IMR-90 (cell line): ENCODE results near the gene CDON. TPM values are rescaled to one million over a fixed set of nuclear protein-coding genes. Genes with fewer than 3 reads are reported as not detected.

ENCODE experiments used
- ATAC-seq: fragments of 200-7000 bp; cut with Tn5 transposase; 2 replicates; pipeline ENCODE4 v1.9.1; 2020; ENCODE audit warnings: low read depth, mild to moderate bottlenecking, moderate library complexity
- BruUV-seq: library from RNA; stranded (reverse); fragments of 400-500 nt; replicated peaks from 2 replicates; lab custom pipeline; 2021; lab: Mats Ljungman, UMichigan
- CTCF ChIA-PET: fragments of 300-600 bp; formaldehyde crosslinking; extraction: SDS; loops from one replicate; lab custom pipeline; 2021; ENCODE audit warnings: antibody characterized with exemption; lab: Yijun Ruan, JAX
- POLR2A ChIA-PET: fragments of 300-600 bp; sonication (Branson Sonifier 250); formaldehyde crosslinking; loops from one replicate; lab custom pipeline; 2022; ENCODE audit warnings: antibody characterized with exemption; ENCODE audit not compliant: unreplicated experiment; lab: Charles Lee
- DNase-seq: peaks from one replicate; pipeline ENCODE4 v3.0.0; 2013
- H2AFZ ChIP-seq: replicated peaks from 2 replicates; pipeline ENCODE3; 2013; ENCODE audit warnings: low read length, mild to moderate bottlenecking; ENCODE audit not compliant: poor library complexity
- H2AK5ac ChIP-seq: 2 replicates; pipeline ENCODE4 v1.6.1; 2013; ENCODE audit warnings: low read depth, low read length, inconsistent platforms
- H2AK9ac ChIP-seq: replicated peaks from 2 replicates; pipeline ENCODE3; 2013; ENCODE audit warnings: mild to moderate bottlenecking, low read depth, low read length, moderate library complexity; ENCODE audit not compliant: poor library complexity
- H2BK120ac ChIP-seq: 2 replicates; pipeline ENCODE4 v1.6.1; 2013; ENCODE audit warnings: low read depth, low read length, inconsistent platforms
- H2BK15ac ChIP-seq: 3 replicates; pipeline ENCODE4 v1.6.1; 2013; ENCODE audit warnings: low read depth, low read length, inconsistent platforms
- H2BK20ac ChIP-seq: 2 replicates; pipeline ENCODE4 v1.6.1; 2013; ENCODE audit warnings: low read depth, mild to moderate bottlenecking, inconsistent platforms, low read length, moderate library complexity
- H2BK5ac ChIP-seq: 2 replicates; pipeline ENCODE4 v1.6.1; 2013; ENCODE audit warnings: mild to moderate bottlenecking, low read depth, low read length, inconsistent platforms; ENCODE audit not compliant: poor library complexity, severe bottlenecking
- H3K14ac ChIP-seq: replicated peaks from 2 replicates; pipeline ENCODE4 v1.6.1; 2013; ENCODE audit warnings: low read depth, low read length, inconsistent platforms
- H3K18ac ChIP-seq: 2 replicates; pipeline ENCODE4 v1.6.1; 2013; ENCODE audit warnings: low read depth, low read length, control low read depth
- H3K23ac ChIP-seq: 2 replicates; pipeline ENCODE4 v1.6.1; 2013; ENCODE audit warnings: low read depth, low read length, inconsistent platforms
- H3K27ac ChIP-seq: 2 replicates; pipeline ENCODE4 v1.5.1; 2013; ENCODE audit warnings: mild to moderate bottlenecking, control low read depth, low read length; ENCODE audit not compliant: insufficient read depth
- H3K27me3 ChIP-seq: 2 replicates; pipeline ENCODE4 v1.6.1; 2013; ENCODE audit warnings: low read length; ENCODE audit not compliant: control insufficient read depth, insufficient read depth
- H3K36me3 ChIP-seq: 2 replicates; pipeline ENCODE4 v1.6.1; 2013; ENCODE audit warnings: low read length, mixed read lengths; ENCODE audit not compliant: control insufficient read depth, insufficient read depth
- H3K4ac ChIP-seq: 2 replicates; pipeline ENCODE4 v1.6.1; 2013; ENCODE audit warnings: low read depth, low read length, inconsistent platforms
- H3K4me1 ChIP-seq: 2 replicates; pipeline ENCODE4 v1.6.1; 2013; ENCODE audit warnings: low read length, mixed read lengths; ENCODE audit not compliant: control insufficient read depth, insufficient read depth
- H3K4me2 ChIP-seq: 2 replicates; pipeline ENCODE4 v1.6.1; 2013; ENCODE audit warnings: low read depth, mild to moderate bottlenecking, control low read depth, low read length, moderate library complexity
- H3K4me3 ChIP-seq: 2 replicates; pipeline ENCODE4 v1.5.1; 2013; ENCODE audit warnings: low read depth, mild to moderate bottlenecking, control low read depth, low read length, moderate library complexity; ENCODE audit not compliant: insufficient read depth
- H3K56ac ChIP-seq: 2 replicates; pipeline ENCODE4 v1.6.1; 2013; ENCODE audit warnings: low read length, inconsistent platforms; ENCODE audit not compliant: insufficient read depth; ENCODE audit errors: extremely low read depth
- H3K79me1 ChIP-seq, 2 experiments: 2 replicates each; pipeline ENCODE4 v1.6.1; 2013; ENCODE audit warnings: low read length in 2 of 2, inconsistent platforms in 1 of 2, low read depth in 1 of 2
- H3K9ac ChIP-seq: 2 replicates; pipeline ENCODE4 v1.6.1; 2013; ENCODE audit warnings: low read depth, low read length, control low read depth
- H3K9me1 ChIP-seq: 2 replicates; pipeline ENCODE4 v1.6.1; 2013; ENCODE audit warnings: low read length, inconsistent platforms; ENCODE audit not compliant: insufficient read depth
- H3K9me3 ChIP-seq: 2 replicates; pipeline ENCODE4 v1.6.1; 2013; ENCODE audit warnings: low read length; ENCODE audit not compliant: control insufficient read depth, insufficient read depth
- H4K20me1 ChIP-seq: 2 replicates; pipeline ENCODE4 v1.6.1; 2013; ENCODE audit warnings: low read length, inconsistent platforms; ENCODE audit not compliant: insufficient read depth
- H4K5ac ChIP-seq: 2 replicates; pipeline ENCODE4 v1.6.1; 2013; ENCODE audit warnings: mild to moderate bottlenecking, low read depth, low read length, control low read depth
- H4K8ac ChIP-seq, 2 experiments: 2 replicates each; pipeline ENCODE4 v1.6.1; 2013; ENCODE audit warnings: low read depth in 2 of 2, low read length in 2 of 2, control low read depth in 1 of 2, inconsistent platforms in 1 of 2
- H4K91ac ChIP-seq: 2 replicates; pipeline ENCODE4 v1.6.1; 2013; ENCODE audit warnings: low read depth, low read length, inconsistent platforms; ENCODE audit not compliant: insufficient read depth
- BHLHE40 ChIP-seq: fragments of 150-350 bp; IDR thresholded peaks from 2 replicates; pipeline ENCODE4 v1.6.1; 2016; ENCODE audit warnings: mild to moderate bottlenecking, low read depth, low read length
- CEBPB ChIP-seq: IDR thresholded peaks from 2 replicates; pipeline ENCODE4 v1.6.1; 2012; ENCODE audit warnings: low read depth, low read length, improper control_type of control experiment
- CHD1 ChIP-seq: IDR thresholded peaks from 2 replicates; pipeline ENCODE4 v1.6.1; 2012; ENCODE audit warnings: low read depth, low read length, improper control_type of control experiment
- FOS ChIP-seq: fragments of 150-350 bp; IDR thresholded peaks from 2 replicates; pipeline ENCODE4 v1.6.1; 2016; ENCODE audit warnings: low read depth, low read length
- MAFK ChIP-seq: IDR thresholded peaks from 2 replicates; pipeline ENCODE4 v1.6.1; 2012; ENCODE audit warnings: low read depth, low read length, improper control_type of control experiment
- MAZ ChIP-seq: IDR thresholded peaks from 2 replicates; pipeline ENCODE4 v1.6.1; 2012; ENCODE audit warnings: low read depth, mild to moderate bottlenecking, low read length, improper control_type of control experiment, moderate library complexity, borderline replicate concordance
- MXI1 ChIP-seq: IDR thresholded peaks from 2 replicates; pipeline ENCODE4 v1.6.1; 2012; ENCODE audit warnings: low read depth, mild to moderate bottlenecking, low read length, moderate library complexity, borderline replicate concordance
- NFE2L2 ChIP-seq: fragments of 150-350 bp; IDR thresholded peaks from 2 replicates; pipeline ENCODE4 v1.6.1; 2016; ENCODE audit warnings: low read depth, mild to moderate bottlenecking, low read length
- POLR2A ChIP-seq: IDR thresholded peaks from 2 replicates; pipeline ENCODE4 v1.6.1; 2012; ENCODE audit warnings: mild to moderate bottlenecking, low read depth, low read length
- RAD21 ChIP-seq: IDR thresholded peaks from 2 replicates; pipeline ENCODE4 v1.6.1; 2012; ENCODE audit warnings: low read length, improper control_type of control experiment
- RCOR1 ChIP-seq: IDR thresholded peaks from 2 replicates; pipeline ENCODE4 v1.6.1; 2012; ENCODE audit warnings: mild to moderate bottlenecking, low read length, improper control_type of control experiment; ENCODE audit not compliant: insufficient replicate concordance
- RFX5 ChIP-seq: IDR thresholded peaks from 2 replicates; pipeline ENCODE4 v1.8.0; 2012; ENCODE audit warnings: low read depth, mild to moderate bottlenecking, low read length, moderate library complexity
- SMC3 ChIP-seq: fragments of 150-350 bp; IDR thresholded peaks from 2 replicates; pipeline ENCODE4 v1.6.1; 2016; ENCODE audit warnings: low read depth, mild to moderate bottlenecking, antibody characterized with exemption, low read length, moderate library complexity
- WGBS, 2 experiments: methylation state at CpG; one replicate each; pipeline versions ENCODE4 v1.1.5 to v1.1.7; 2013; ENCODE audit warnings: missing lambda C conversion rate in 2 of 2; ENCODE audit not compliant: insufficient read length in 1 of 2; ENCODE audit errors: extremely low coverage in 2 of 2; 5-methylcytosine and 5-hydroxymethylcytosine counted together
- dilution Hi-C: fragments of 300-500 bp; cut with HindIII; formaldehyde crosslinking; loops from one replicate; pipeline ENCODE4 v1.14.3; 2018; ENCODE audit warnings: low sequenced_read_pairs; ENCODE audit not compliant: unreplicated experiment
- in situ Hi-C: fragments of 300-500 bp; cut with MboI; formaldehyde crosslinking; loops from 3 replicates; pipeline ENCODE4 v1.14.3; 2019; ENCODE audit warnings: low sequenced_read_pairs, inconsistent platforms, mixed read lengths
- intact Hi-C: fragments of 100-400 bp; cut with micrococcal nuclease; formaldehyde crosslinking; loops from 2 replicates; pipeline ENCODE4 v1.10.0; 2022
- polyA plus RNA-seq, 3 experiments: library from polyadenylated mRNA; depleted of rRNA; stranded (reverse); fragments of >200 nt; gene quantifications; 2 replicates each; pipeline ENCODE4 v1.2.3, GENCODE V29; 2012; ENCODE audit warnings: low replicate concordance in 1 of 3
- total RNA-seq: library from RNA; depleted of rRNA; stranded (reverse); fragments of >200 nt; gene quantifications from 2 replicates; pipeline ENCODE4 v1.2.3, GENCODE V29; 2012
- TF ChIP-seq, protein P1 (sequence below): fragments of 150-350 bp; IDR thresholded peaks from 2 replicates; pipeline ENCODE4 v1.6.1; 2016; ENCODE audit warnings: low read depth, mild to moderate bottlenecking, low read length, moderate library complexity, borderline replicate concordance
- TF ChIP-seq, protein P2 (sequence below): conservative IDR thresholded peaks from 2 replicates; pipeline ENCODE4 v1.5.1; 2012; ENCODE audit warnings: mild to moderate bottlenecking, low read depth, low read length, improper control_type of control experiment

The CDON gene
- total and polyA plus RNA-seq, 2 of the 4 experiments (the other 2 are of a cell fraction), result 1.2 to 3.8 TPM

DNA sequence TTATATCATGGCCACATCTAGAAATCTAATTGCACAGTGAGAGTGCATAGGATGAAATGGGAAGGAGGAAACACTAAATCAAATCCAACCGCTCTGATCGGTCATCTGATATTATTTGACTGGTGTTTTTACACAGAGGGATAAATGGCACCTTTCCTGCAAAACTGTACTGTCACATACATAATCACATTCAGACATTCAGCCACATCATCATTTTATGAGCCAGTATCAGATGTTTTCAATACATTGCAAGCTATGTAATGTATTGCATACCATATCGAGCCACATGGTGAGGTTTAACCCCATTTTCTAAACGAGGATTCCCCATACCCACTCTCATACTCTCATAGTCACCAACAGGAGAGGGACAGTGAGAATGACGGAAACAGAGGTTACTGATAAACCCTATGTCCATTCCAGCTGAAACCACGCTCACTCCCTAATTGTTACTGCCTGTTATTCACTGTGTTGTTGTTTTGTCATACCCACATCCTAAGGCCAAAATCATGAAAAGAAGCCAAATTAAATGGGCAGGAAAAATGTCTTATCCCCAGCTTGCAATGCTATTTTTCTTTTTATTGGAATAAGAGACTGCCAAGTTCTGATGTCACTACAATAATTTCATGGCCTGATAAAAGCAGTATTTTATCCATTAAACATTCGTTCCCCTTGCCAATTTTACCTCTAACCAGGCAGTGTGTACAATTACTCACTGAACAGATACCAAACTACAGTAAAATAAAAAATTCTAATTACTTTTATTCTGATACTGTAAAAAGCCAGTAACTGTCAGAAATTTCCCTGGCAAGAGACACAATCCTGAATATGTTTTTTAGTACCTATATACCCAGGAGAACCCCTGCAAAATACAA lies 9.0 kb downstream of the CDON start:
- Histone ChIP-seq H3K56ac (no peak overlapping the region), H3K4ac (no peak overlapping the region), H3K4me3 (no peak overlapping the region), H3K9me1 (no peaks in the 10 kb centered on the region), H2BK20ac (no peak overlapping the region), H3K18ac (no peak overlapping the region), H2BK5ac (no peak overlapping the region), H2AK5ac (no peak overlapping the region), H3K27ac (no peak overlapping the region), H4K91ac (no peak overlapping the region), H2AFZ (no peak overlapping the region), H4K5ac (no peak overlapping the region), H2BK15ac (no peak overlapping the region), H3K4me1 (no peaks in the 10 kb centered on the region), H3K27me3 (peaks cover 13% of the 10 kb centered on the region), H2AK9ac (no peak overlapping the region), H4K20me1 (no peaks in the 10 kb centered on the region), H3K9ac (no peak overlapping the region), H3K23ac (no peak overlapping the region), H4K8ac (no peak overlapping the region), H3K79me1 (no peaks in the 10 kb centered on the region), H3K4me2 (no peak overlapping the region), H3K9me3 (no peaks in the 10 kb centered on the region), H3K14ac (no peak overlapping the region), H2BK120ac (no peak overlapping the region), H3K36me3 (no peaks in the 10 kb centered on the region)
- intact Hi-C loops, result no loop called here
- ATAC-seq (no peak), DNase-seq (no peak)
- ChIA-PET CTCF (no interaction called here), POLR2A (interaction anchor here (0.6 kb wide), 1 partner anchor 143 kb away, joined by 3 read pairs; no protein-coding TSS in a partner anchor)
- BruUV-seq, result no TSS peak
- TF ChIP-seq, protein P1, sequence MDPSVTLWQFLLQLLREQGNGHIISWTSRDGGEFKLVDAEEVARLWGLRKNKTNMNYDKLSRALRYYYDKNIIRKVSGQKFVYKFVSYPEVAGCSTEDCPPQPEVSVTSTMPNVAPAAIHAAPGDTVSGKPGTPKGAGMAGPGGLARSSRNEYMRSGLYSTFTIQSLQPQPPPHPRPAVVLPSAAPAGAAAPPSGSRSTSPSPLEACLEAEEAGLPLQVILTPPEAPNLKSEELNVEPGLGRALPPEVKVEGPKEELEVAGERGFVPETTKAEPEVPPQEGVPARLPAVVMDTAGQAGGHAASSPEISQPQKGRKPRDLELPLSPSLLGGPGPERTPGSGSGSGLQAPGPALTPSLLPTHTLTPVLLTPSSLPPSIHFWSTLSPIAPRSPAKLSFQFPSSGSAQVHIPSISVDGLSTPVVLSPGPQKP, result no peak
- TF ChIP-seq MXI1, result no peak
- no peak for TF ChIP-seq FOS
- TF ChIP-seq, protein P2, sequence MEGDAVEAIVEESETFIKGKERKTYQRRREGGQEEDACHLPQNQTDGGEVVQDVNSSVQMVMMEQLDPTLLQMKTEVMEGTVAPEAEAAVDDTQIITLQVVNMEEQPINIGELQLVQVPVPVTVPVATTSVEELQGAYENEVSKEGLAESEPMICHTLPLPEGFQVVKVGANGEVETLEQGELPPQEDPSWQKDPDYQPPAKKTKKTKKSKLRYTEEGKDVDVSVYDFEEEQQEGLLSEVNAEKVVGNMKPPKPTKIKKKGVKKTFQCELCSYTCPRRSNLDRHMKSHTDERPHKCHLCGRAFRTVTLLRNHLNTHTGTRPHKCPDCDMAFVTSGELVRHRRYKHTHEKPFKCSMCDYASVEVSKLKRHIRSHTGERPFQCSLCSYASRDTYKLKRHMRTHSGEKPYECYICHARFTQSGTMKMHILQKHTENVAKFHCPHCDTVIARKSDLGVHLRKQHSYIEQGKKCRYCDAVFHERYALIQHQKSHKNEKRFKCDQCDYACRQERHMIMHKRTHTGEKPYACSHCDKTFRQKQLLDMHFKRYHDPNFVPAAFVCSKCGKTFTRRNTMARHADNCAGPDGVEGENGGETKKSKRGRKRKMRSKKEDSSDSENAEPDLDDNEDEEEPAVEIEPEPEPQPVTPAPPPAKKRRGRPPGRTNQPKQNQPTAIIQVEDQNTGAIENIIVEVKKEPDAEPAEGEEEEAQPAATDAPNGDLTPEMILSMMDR, result no peak
- TF ChIP-seq RAD21, result no peak
- no peak for TF ChIP-seq NFE2L2
- TF ChIP-seq BHLHE40, result no peak
- no peak for TF ChIP-seq CEBPB
- TF ChIP-seq SMC3, result no peak
- no peak for TF ChIP-seq MAZ
- TF ChIP-seq RFX5, result no peak
- no peak for TF ChIP-seq CHD1
- TF ChIP-seq MAFK, result no peak
- no peak for TF ChIP-seq POLR2A
- TF ChIP-seq RCOR1, result no peak
- dilution Hi-C loops, result no loop called here
- in situ Hi-C loops, result no loop called here
- WGBS, 2 experiments, result no CpG with 5 or more reads among the region's 7 CpGs
